GM23248 (cell line): Measurements from ENCODE around the gene AGAP1.

Source experiments
- EZH2 ChIP-seq: fragments of 200-600 bp; sonication (generic); IDR thresholded peaks from 2 replicates; pipeline ENCODE4 v1.6.1; 2018; ENCODE audit warnings: antibody characterized with exemption, mild to moderate bottlenecking; ENCODE audit not compliant: insufficient read depth, poor library complexity, severe bottlenecking
- EZH2phosphoT487 ChIP-seq: fragments of 200-600 bp; sonication (generic); IDR thresholded peaks from 2 replicates; pipeline ENCODE4 v1.6.1; 2018; ENCODE audit warnings: antibody characterized with exemption, moderate library complexity, mild to moderate bottlenecking, low read depth; ENCODE audit not compliant: insufficient read depth

GRCh38 chr2:235710933-235711332 is 217.1 kb downstream of the AGAP1 start:
- TF ChIP-seq EZH2phosphoT487 = no peak
- TF ChIP-seq EZH2 = no peak
